Keratinocyte (primary cell): Measurements from ENCODE around the gene CGREF1. TPM values are rescaled to one million over a fixed set of nuclear protein-coding genes. Genes with fewer than 3 reads are reported as not detected.
"Not testable (repeated sequence)": the region's sequence is repeated elsewhere in the genome, so short reads cannot be mapped to it uniquely, and the experiment has no call there.

ENCODE experiments used
- DNase-seq: peaks from one replicate; pipeline ENCODE4 v3.0.0-alpha.2; 2011; ENCODE audit warnings: low read depth, missing footprints, low spot score
- FAIRE-seq: peaks from 2 replicates; lab custom pipeline; 2011; peaks lifted over from hg19 to GRCh38; lab: Jason Lieb, UNC
- H2AFZ ChIP-seq: 2 replicates; pipeline ENCODE4 v1.6.0; 2012; ENCODE audit warnings: low read length, control low read depth, inconsistent platforms; ENCODE audit not compliant: control insufficient read depth
- H3K27ac ChIP-seq: 2 replicates; pipeline ENCODE4 v1.5.1; 2011; ENCODE audit warnings: low read length; ENCODE audit not compliant: control insufficient read depth, insufficient read depth
- H3K27me3 ChIP-seq: 3 replicates; pipeline ENCODE4 v1.6.0; 2011; ENCODE audit warnings: low read length; ENCODE audit not compliant: control insufficient read depth, insufficient read depth; ENCODE audit errors: extremely low read depth
- H3K36me3 ChIP-seq, 2 experiments: 2 replicates in 1 of 2; 3 replicates in 1 of 2; pipeline ENCODE4 v1.5.1; 2011; ENCODE audit warnings: low read length in 2 of 2, mild to moderate bottlenecking in 1 of 2; ENCODE audit not compliant: control insufficient read depth in 2 of 2, insufficient read depth in 2 of 2; ENCODE audit errors: extremely low read depth in 1 of 2
- H3K4me1 ChIP-seq: 3 replicates; pipeline ENCODE4 v1.5.1; 2011; ENCODE audit warnings: low read length; ENCODE audit not compliant: control insufficient read depth, insufficient read depth; ENCODE audit errors: extremely low read depth
- H3K4me2 ChIP-seq: 3 replicates; pipeline ENCODE4 v1.6.0; 2011; ENCODE audit warnings: low read depth, low read length; ENCODE audit not compliant: control insufficient read depth, insufficient read depth; ENCODE audit errors: extremely low read depth
- H3K4me3 ChIP-seq, 3 experiments: fragments of 200-600 bp in 1 of 3; sonication (generic) in 1 of 3; 2 replicates in 2 of 3; 3 replicates in 1 of 3; pipeline ENCODE4 v1.5.1; 2011 to 2016; ENCODE audit warnings: low read length in 3 of 3, mild to moderate bottlenecking in 3 of 3, control low read depth in 2 of 3, inconsistent platforms in 1 of 3, low read depth in 1 of 3, mixed read lengths in 1 of 3, mixed run types in 1 of 3, moderate library complexity in 1 of 3; ENCODE audit not compliant: control insufficient read depth in 2 of 3, insufficient read depth in 2 of 3; ENCODE audit errors: extremely low read depth in 1 of 3
- H3K79me2 ChIP-seq: 2 replicates; pipeline ENCODE4 v1.6.0; 2012; ENCODE audit warnings: low read length; ENCODE audit not compliant: control insufficient read depth, insufficient read depth
- H3K9ac ChIP-seq: 3 replicates; pipeline ENCODE4 v1.6.0; 2011; ENCODE audit warnings: low read length; ENCODE audit not compliant: control insufficient read depth, insufficient read depth; ENCODE audit errors: extremely low read depth
- H3K9me1 ChIP-seq: 3 replicates; pipeline ENCODE4 v1.6.0; 2011; ENCODE audit warnings: low read length; ENCODE audit not compliant: control insufficient read depth, insufficient read depth; ENCODE audit errors: extremely low read depth
- H3K9me3 ChIP-seq: 2 replicates; pipeline ENCODE4 v1.5.1; 2012; ENCODE audit warnings: low read depth, low read length; ENCODE audit not compliant: control insufficient read depth
- H4K20me1 ChIP-seq: 3 replicates; pipeline ENCODE4 v1.6.0; 2011; ENCODE audit warnings: low read length; ENCODE audit not compliant: control insufficient read depth, insufficient read depth; ENCODE audit errors: extremely low read depth
- CTCF ChIP-seq, 3 experiments: IDR thresholded peaks in 1 of 3; conservative IDR thresholded peaks in 1 of 3; optimal IDR thresholded peaks in 1 of 3; 2 replicates in 2 of 3; 3 replicates in 1 of 3; pipeline versions ENCODE3 to v1.5.1; 2011; ENCODE audit warnings: low read length in 3 of 3, mild to moderate bottlenecking in 3 of 3, moderate library complexity in 2 of 3, control low read depth in 1 of 3, inconsistent platforms in 1 of 3; ENCODE audit not compliant: insufficient read depth in 2 of 3; ENCODE audit errors: extremely low read depth in 1 of 3
- EZH2 ChIP-seq: IDR thresholded peaks from one replicate; pipeline ENCODE4 v1.6.1; 2012; ENCODE audit warnings: inconsistent platforms, mild to moderate bottlenecking, low read length, moderate library complexity
- dilution Hi-C: fragments of 300-500 bp; cut with MboI; formaldehyde crosslinking; loops from one replicate; pipeline ENCODE4 v1.7.0; 2020; ENCODE audit warnings: low sequenced_read_pairs; ENCODE audit not compliant: extremely low pct_ligation_motif_present
- polyA plus RNA-seq, 5 experiments: library from polyadenylated mRNA; depleted of rRNA in 3 of 5; stranded (reverse) in 3 of 5; stranded (forward) in 1 of 5; unstranded in 1 of 5; fragments of >200 nt; gene quantifications; 1 replicate in 1 of 5; 2 replicates in 3 of 5; 3 replicates in 1 of 5; pipeline versions ENCODE4 v1.2.1 to v1.2.3, GENCODE V29; 2011 to 2012; ENCODE audit warnings: missing spikeins in 2 of 5, low read depth in 1 of 5, low replicate concordance in 1 of 5

CGREF1 gene
- polyA plus RNA-seq, 1 donor (not counting 4 experiments of a cell fraction or from before 2014, with no cell fraction given): 1.3 TPM

- Histone ChIP-seq H3K79me2 (no peaks in the 10 kb centered on the region), H3K27me3 (peaks cover 32% of the 10 kb centered on the region), H3K9me1 (no peaks in the 10 kb centered on the region), H3K36me3 (no peaks in the 10 kb centered on the region), H3K9me3 (no peaks in the 10 kb centered on the region), H3K4me2 (no peak overlapping the region), H3K27ac (no peak overlapping the region), H3K4me3 (no peak overlapping the region), H3K4me1 (peaks cover 3% of the 10 kb centered on the region), H4K20me1 (no peaks in the 10 kb centered on the region), H3K9ac (no peak overlapping the region), H2AFZ (no peak overlapping the region)
- dilution Hi-C loops: no loop called here
- FAIRE-seq: no peak
- TF ChIP-seq EZH2 (no peak), CTCF (optimal IDR thresholded peaks at IDR 0.05 in 1 of 3, IDR thresholded peaks at IDR 0.05 in 1 of 3, conservative IDR thresholded peaks at IDR 0.05 in 1 of 3; ENCODE audit: extremely low read depth in 1 of 3, insufficient read depth in 2 of 3, low read length in 3 of 3) (no peak)
- no peak for DNase-seq
Observed at GRCh38 chr2:27115519-27115918, 3.4 kb downstream of the CGREF1 start.

GRCh38 chr2:27111392-27112078, 7.4 kb downstream of the CGREF1 start:
- H3K36me3 ChIP-seq, DNase-seq, H3K9me1 ChIP-seq, FAIRE-seq, H3K9me3 ChIP-seq, H3K27me3 ChIP-seq, H3K79me2 ChIP-seq, dilution Hi-C loops, H2AFZ ChIP-seq, H3K4me3 ChIP-seq, H3K4me2 ChIP-seq, H3K4me1 ChIP-seq, H4K20me1 ChIP-seq, H3K27ac ChIP-seq, H3K9ac ChIP-seq: not testable (repeated sequence)

GRCh38 chr2:27110603-27111352, 8.2 kb downstream of the CGREF1 start:
- H3K4me2 ChIP-seq, H3K9me3 ChIP-seq, H3K9me1 ChIP-seq, H3K27ac ChIP-seq, H3K36me3 ChIP-seq, dilution Hi-C loops, H4K20me1 ChIP-seq, H3K79me2 ChIP-seq, DNase-seq, H2AFZ ChIP-seq, H3K27me3 ChIP-seq, FAIRE-seq, H3K4me1 ChIP-seq, H3K9ac ChIP-seq, H3K4me3 ChIP-seq: not testable (repeated sequence)
